PC-9 (cell line): ENCODE data around the gene RER1. TPM values are rescaled to one million over a fixed set of nuclear protein-coding genes. Genes with fewer than 3 reads are reported as not detected.

Experiments used
- Bru-seq: library from RNA; stranded (reverse); fragments of 400-500 nt; gene quantifications from one replicate; lab custom pipeline; 2021; lab: Mats Ljungman, UMichigan
- BruChase-seq, 2 experiments: library from RNA; stranded (reverse); fragments of 400-500 nt; gene quantifications; one replicate each; lab custom pipeline; 2021; lab: Mats Ljungman, UMichigan
- BruUV-seq: library from RNA; stranded (reverse); fragments of 400-500 nt; replicated peaks from 2 replicates; lab custom pipeline; 2021; lab: Mats Ljungman, UMichigan
- CTCF ChIA-PET: fragments of 300-600 bp; sonication (Branson Sonifier 250); formaldehyde crosslinking; loops from one replicate; lab custom pipeline; 2022; ENCODE audit warnings: antibody characterized with exemption; lab: Charles Lee
- POLR2A ChIA-PET: fragments of 300-600 bp; sonication (Branson Sonifier 250); formaldehyde crosslinking; loops from one replicate; lab custom pipeline; 2022; ENCODE audit warnings: antibody characterized with exemption; ENCODE audit not compliant: unreplicated experiment; lab: Charles Lee
- DNase-seq, 2 experiments: peaks; one replicate each; pipeline versions ENCODE4 v3.0.0 to v3.0.0-alpha.2; 2015 to 2022; ENCODE audit warnings: mixed read lengths in 1 of 2
- H2AFZ ChIP-seq: fragments of 200-600 bp; sonication (generic); 2 replicates; pipeline ENCODE4 v1.8.1; 2017; ENCODE audit warnings: antibody characterized with exemption
- H3F3A ChIP-seq: fragments of 200-600 bp; sonication (generic); 2 replicates; pipeline ENCODE4 v1.8.1; 2017; ENCODE audit warnings: antibody characterized with exemption, mild to moderate bottlenecking, low read depth; ENCODE audit not compliant: insufficient read depth
- H3K27ac ChIP-seq: fragments of 200-600 bp; sonication (generic); 2 replicates; pipeline ENCODE4 v1.6.1; 2016; ENCODE audit warnings: mixed run types
- H3K27me3 ChIP-seq: fragments of 200-600 bp; sonication (generic); 2 replicates; pipeline ENCODE4 v1.6.1; 2016; ENCODE audit warnings: low read depth, mixed run types; ENCODE audit not compliant: insufficient read depth
- H3K36me3 ChIP-seq: fragments of 200-600 bp; sonication (generic); 2 replicates; pipeline ENCODE4 v1.6.1; 2016; ENCODE audit warnings: low read depth, mixed run types
- H3K4me1 ChIP-seq: fragments of 200-600 bp; sonication (generic); replicated peaks from 2 replicates; pipeline ENCODE4 v1.6.1; 2016; ENCODE audit warnings: mixed run types; ENCODE audit not compliant: insufficient read depth
- H3K4me2 ChIP-seq: fragments of 200-600 bp; sonication (generic); 2 replicates; pipeline ENCODE4 v1.6.1; 2017; ENCODE audit warnings: mixed run types
- H3K4me3 ChIP-seq: fragments of 200-600 bp; sonication (generic); 2 replicates; pipeline ENCODE4 v1.6.1; 2016; ENCODE audit warnings: mixed run types
- H3K79me2 ChIP-seq: fragments of 200-600 bp; sonication (generic); 2 replicates; pipeline ENCODE4 v1.6.1; 2017; ENCODE audit warnings: low read depth, mixed run types
- H3K9me2 ChIP-seq: fragments of 200-600 bp; sonication (generic); 2 replicates; pipeline ENCODE4 v1.8.1; 2017; ENCODE audit warnings: mild to moderate bottlenecking; ENCODE audit not compliant: insufficient read depth
- H3K9me3 ChIP-seq: fragments of 200-600 bp; sonication (generic); 2 replicates; pipeline ENCODE4 v1.8.1; 2016; ENCODE audit warnings: low read depth; ENCODE audit not compliant: insufficient read depth
- H4K20me1 ChIP-seq: fragments of 200-600 bp; sonication (generic); 2 replicates; pipeline ENCODE4 v1.8.1; 2017; ENCODE audit not compliant: insufficient read depth
- EZH2 ChIP-seq: fragments of 200-600 bp; sonication (generic); IDR thresholded peaks from 2 replicates; pipeline ENCODE4 v1.8.0; 2017; ENCODE audit warnings: antibody characterized with exemption, low read depth
- intact Hi-C: fragments of 100-400 bp; cut with micrococcal nuclease; formaldehyde crosslinking; loops from one replicate; pipeline ENCODE4 v1.10.0; 2022; ENCODE audit not compliant: unreplicated experiment
- long read RNA-seq: library from polyadenylated mRNA; stranded (forward); transcript quantifications from one replicate; pipeline ENCODE4 v2.0.0, GENCODE V29; 2022
- total RNA-seq: library from RNA; stranded (reverse); gene quantifications from 2 replicates; pipeline ENCODE4 v1.2.3, GENCODE V29; 2021
- TF ChIP-seq, protein P1 (sequence below): fragments of 200-600 bp; sonication (generic); conservative IDR thresholded peaks from 2 replicates; pipeline ENCODE4 v1.6.1; 2017; ENCODE audit warnings: mixed run types, antibody characterized with exemption, mild to moderate bottlenecking, moderate library complexity

RER1 gene, protein sequence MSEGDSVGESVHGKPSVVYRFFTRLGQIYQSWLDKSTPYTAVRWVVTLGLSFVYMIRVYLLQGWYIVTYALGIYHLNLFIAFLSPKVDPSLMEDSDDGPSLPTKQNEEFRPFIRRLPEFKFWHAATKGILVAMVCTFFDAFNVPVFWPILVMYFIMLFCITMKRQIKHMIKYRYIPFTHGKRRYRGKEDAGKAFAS
- total RNA-seq = 109 and 131 TPM in 2 replicates
- percentile 81 among the genes with signal in this experiment for Bru-seq, nascent RNA
- percentile 91 among the genes with signal in this experiment for BruChase-seq, experiment 1, labeled RNA remaining after a 2-hour chase
- percentile 92 among the genes with signal in this experiment for BruChase-seq, experiment 2, labeled RNA remaining after a 6-hour chase
- long read RNA-seq, transcript RER1-209 (7 exons, 3,044 nt) = major isoform, 222 of 381 reads
- long read RNA-seq, transcript RER1-207 (6 exons, 2,469 nt) = minor isoform, 17 of 381 reads
- long read RNA-seq, partial matches to known transcripts = 5 of 381 reads
- long read RNA-seq, other reads (novel, unspliced or antisense) = 130 of 381 reads

DNA sequence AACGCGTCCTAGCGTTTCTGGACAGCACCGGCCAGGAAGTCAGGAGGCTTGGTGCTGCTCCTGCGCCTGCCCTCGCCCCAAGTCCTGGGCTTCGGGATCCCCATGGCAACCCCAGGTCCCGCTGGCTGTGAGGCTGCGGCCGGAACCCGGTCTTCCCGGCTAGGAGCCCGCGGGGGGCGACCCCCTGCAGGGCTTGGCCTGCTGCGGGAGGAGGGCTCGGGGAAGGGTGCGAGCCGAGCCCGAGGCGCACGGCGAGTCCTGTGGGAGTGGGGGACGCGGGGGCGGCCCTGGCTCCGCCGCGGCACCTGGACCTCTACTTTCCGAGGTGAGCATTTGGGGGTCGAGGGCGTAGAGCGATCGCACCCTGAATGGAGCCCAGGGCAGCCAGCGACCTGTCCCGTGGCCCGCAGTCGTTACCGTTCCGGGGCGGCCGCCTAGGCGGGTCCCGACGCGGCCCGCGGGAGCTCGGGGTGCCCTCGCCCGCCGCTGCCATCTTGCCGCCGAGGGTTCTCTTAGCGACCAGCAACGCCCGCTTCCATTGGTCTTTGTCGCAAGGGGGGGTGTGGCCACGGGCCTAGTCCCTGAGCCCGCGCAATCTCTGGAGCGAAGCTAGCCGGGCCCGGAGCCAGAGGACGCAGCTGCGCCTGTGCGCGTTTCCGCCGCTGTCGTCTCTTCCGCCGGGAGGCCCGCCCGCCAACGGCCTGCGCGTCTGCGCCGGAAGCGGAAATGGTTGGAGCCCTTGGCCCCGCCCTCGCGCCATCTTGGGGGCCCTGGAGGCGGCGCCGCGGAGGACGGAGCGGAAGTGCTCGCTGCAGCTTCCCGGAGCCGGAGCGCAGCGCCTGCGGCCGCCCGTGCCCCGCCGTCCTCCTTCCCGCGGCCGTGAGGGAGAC is at the start of gene RER1, which contains the start of gene MORN1:
Gene RER1, plus strand, starts transcription at position 801 of the 890 bp plus-strand sequence. CDS start 3,950 bp downstream, outside the sequence.
Gene MORN1, minus strand, starts transcription at position 514 of the 890 bp plus-strand sequence. Its CDS starts 21 bp downstream, at position 493.
- H3K9me3 ChIP-seq = no peaks in the 10 kb centered on the region
- TF ChIP-seq EZH2 = no peak
- TF ChIP-seq, protein P1, sequence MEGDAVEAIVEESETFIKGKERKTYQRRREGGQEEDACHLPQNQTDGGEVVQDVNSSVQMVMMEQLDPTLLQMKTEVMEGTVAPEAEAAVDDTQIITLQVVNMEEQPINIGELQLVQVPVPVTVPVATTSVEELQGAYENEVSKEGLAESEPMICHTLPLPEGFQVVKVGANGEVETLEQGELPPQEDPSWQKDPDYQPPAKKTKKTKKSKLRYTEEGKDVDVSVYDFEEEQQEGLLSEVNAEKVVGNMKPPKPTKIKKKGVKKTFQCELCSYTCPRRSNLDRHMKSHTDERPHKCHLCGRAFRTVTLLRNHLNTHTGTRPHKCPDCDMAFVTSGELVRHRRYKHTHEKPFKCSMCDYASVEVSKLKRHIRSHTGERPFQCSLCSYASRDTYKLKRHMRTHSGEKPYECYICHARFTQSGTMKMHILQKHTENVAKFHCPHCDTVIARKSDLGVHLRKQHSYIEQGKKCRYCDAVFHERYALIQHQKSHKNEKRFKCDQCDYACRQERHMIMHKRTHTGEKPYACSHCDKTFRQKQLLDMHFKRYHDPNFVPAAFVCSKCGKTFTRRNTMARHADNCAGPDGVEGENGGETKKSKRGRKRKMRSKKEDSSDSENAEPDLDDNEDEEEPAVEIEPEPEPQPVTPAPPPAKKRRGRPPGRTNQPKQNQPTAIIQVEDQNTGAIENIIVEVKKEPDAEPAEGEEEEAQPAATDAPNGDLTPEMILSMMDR = no peak
- intact Hi-C loops = loop anchor here (1.0 to 5.0 kb wide), 4 partner anchors 21 to 195 kb away; partner anchors contain the start of genes PEX10 and PRXL2B
- BruUV-seq = no TSS peak
- peaks cover 29% of the 10 kb centered on the region for H4K20me1 ChIP-seq
- H3K79me2 ChIP-seq = peaks cover 56% of the 10 kb centered on the region
- peak within 1 kb of the TSS; percentile 89 for H3K4me2 ChIP-seq
- peak; percentile 95 to 98 for DNase-seq
- no peak within 1 kb of the TSS for H3K27ac ChIP-seq
- ChIA-PET POLR2A (interaction anchor here (0.6 to 0.8 kb wide), 4 partner anchors 134 to 614 kb away, joined by 3 to 9 read pairs (median 4); no protein-coding TSS in a partner anchor), CTCF (interaction anchor here (0.6 to 1.0 kb wide), 5 partner anchors 186 to 217 kb away, joined by 3 to 7 read pairs (median 4); partner anchors contain the start of gene FAAP20)
- H3K4me1 ChIP-seq = peaks cover 19% of the 10 kb centered on the region
- H3K36me3 ChIP-seq = peaks cover 7% of the 10 kb centered on the region; the same call in 1 of the 2 replicates
- H3K9me2 ChIP-seq = no peaks in the 10 kb centered on the region
- peak within 1 kb of the TSS; percentile 80 for H3K4me3 ChIP-seq
- peaks cover 6% of the 10 kb centered on the region; the same call in 1 of the 2 replicates for H3F3A ChIP-seq
- H3K27me3 ChIP-seq = no peaks in the 10 kb centered on the region
- H2AFZ ChIP-seq = peak within 1 kb of the TSS; percentile 90

DNA sequence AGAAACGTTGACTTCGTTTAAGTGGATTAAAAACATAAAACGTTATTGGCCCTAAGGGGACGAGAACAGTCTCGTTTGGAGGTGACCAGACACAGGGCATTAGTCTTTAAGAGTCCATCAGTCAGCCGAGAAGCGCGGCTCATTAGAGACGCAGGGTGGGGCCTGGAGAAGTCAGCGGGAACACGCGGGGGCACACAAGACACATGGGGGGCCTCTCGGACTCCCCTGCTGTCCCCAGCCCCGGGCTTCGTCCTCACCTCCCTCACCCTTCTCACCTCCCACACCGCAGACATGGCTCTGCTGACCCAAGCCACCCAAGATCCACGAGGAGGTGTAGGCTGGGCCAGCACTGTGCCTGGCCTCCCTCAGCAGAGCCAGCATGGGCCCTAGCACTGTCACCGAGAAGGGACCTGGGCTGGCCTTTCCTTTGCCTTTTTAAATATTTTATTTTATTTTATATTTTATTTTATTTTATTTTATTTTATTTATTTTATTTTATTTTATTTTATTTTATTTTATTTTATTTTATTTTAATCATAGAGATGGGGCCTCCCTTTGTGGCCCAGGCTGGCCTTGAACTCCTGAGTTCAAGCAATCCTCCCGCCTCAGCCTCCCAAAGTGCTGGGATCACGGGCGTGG is 49.1 kb upstream of the RER1 start:
- H3K79me2 ChIP-seq = no peaks in the 10 kb centered on the region
- TF ChIP-seq, protein P1 = no peak
- no peak overlapping the region for H3K27ac ChIP-seq
- ChIA-PET POLR2A (no interaction called here), CTCF (no interaction called here)
- no peaks in the 10 kb centered on the region for H3K36me3 ChIP-seq
- intact Hi-C loops = no loop called here
- H2AFZ ChIP-seq = no peak overlapping the region
- no peaks in the 10 kb centered on the region; the same call in 1 of the 2 replicates for H4K20me1 ChIP-seq
- BruUV-seq = no TSS peak
- H3F3A ChIP-seq = no peaks in the 10 kb centered on the region
- no peaks in the 10 kb centered on the region for H3K9me3 ChIP-seq
- no peak for DNase-seq
- no peaks in the 10 kb centered on the region for H3K4me1 ChIP-seq
- H3K27me3 ChIP-seq = peaks cover 15% of the 10 kb centered on the region; the same call in 1 of the 2 replicates
- H3K9me2 ChIP-seq = no peaks in the 10 kb centered on the region
- no peak overlapping the region for H3K4me3 ChIP-seq
- no peak overlapping the region for H3K4me2 ChIP-seq
